Cardiac fibroblast (primary cell): ENCODE measurements around the gene TSR3.

Experiments
- DNase-seq, 2 donors: peaks; one replicate each; pipeline versions ENCODE4 v3.0.0 to v3.0.0-alpha.2; 2010; ENCODE audit warnings: low read depth in 2 of 2
- H3K4me3 ChIP-seq, 2 donors: replicated peaks in 1 of 2; 1 replicate in 1 of 2; 2 replicates in 1 of 2; pipeline ENCODE4 v1.5.1; 2011; ENCODE audit warnings: low read depth in 2 of 2, low read length in 2 of 2, mild to moderate bottlenecking in 2 of 2, moderate library complexity in 1 of 2
- CTCF ChIP-seq: IDR thresholded peaks from one replicate; pipeline ENCODE4 v1.5.1; 2011; ENCODE audit warnings: low read depth, mild to moderate bottlenecking, low read length, inconsistent platforms

TSR3 gene

DNA sequence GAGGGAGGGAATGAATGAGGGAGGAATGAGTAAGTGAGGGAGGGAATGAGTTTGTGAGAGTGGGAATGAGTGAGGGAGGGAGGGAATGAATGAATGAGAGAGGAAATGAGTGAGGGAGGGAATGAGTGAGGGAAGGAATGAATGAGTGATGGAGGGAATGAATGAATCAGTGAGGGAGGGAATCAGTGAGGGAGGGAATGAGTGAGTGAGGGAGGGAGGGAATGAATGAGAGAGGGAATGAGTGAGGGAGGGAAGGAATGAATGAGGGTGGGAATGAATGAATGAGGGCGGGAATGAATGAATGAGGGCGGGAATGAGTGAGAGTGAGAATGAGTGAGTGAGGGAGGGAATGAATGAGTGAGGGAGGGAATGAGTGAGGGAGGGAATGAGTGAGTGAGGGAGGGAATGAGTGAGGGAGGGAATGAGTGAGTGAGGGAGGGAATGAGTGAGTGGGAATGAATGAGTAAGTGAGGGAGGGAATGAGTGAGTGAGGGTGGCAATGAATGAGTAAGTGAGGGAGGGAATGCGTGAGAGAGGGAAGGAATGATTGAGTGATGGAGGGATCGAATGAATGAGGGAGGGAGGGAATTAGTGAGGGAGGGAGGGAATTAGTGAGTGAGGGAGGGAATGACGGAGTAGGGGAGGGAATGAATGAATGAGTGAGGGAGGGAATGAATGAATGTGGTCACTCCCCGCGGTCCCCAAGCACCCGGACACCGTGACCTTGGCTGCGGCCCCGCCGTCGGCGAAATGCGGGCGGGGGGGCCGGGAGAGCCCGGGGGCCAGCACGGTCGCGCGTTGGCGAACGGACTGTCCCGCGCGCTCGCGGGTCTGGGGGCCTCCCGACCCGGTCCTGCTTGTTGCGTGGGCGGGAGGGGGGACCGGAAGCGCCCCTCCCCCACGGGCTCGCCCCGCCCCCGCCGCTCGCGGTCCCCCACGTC is 43.4 kb downstream of the TSR3 start:
- no peak for TF ChIP-seq CTCF
- peak overlapping the region; percentile 55 to 74 for H3K4me3 ChIP-seq
- peak in 1 of 2 donors; percentile 53 for DNase-seq

- TF ChIP-seq CTCF = no peak
- no peak for DNase-seq
Observed at GRCh38 chr16:1306334-1306733, 45.3 kb downstream of the TSR3 start.

DNA sequence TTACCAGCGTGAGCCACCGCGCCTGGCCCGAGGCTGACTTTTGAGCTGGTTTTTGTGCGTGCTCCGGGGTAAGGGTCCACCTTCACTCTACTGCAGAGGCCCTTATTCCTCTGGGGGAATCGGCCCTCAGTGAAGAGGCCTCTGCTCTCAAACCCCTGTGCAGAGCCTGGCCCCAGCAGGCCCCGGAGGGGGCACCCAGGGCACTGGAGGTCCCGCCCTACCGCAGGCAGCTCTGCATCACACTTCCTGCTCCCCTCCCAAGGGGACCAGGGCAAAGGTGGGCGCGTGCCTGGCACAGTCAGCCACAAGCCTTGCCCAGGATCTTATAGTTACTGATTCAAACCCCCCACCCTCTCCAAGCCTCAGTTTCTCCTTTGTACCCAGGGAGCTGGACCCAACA is 45.9 kb downstream of the TSR3 start:
- no peak for TF ChIP-seq CTCF
- DNase-seq = no peak
- no peak overlapping the region for H3K4me3 ChIP-seq

More at GRCh38 chr16:1306334-1306733, 45.3 kb downstream of the TSR3 start:
- no peak overlapping the region for H3K4me3 ChIP-seq

GRCh38 chr16:1301562-1301961 is 50.1 kb downstream of the TSR3 start:
- no peak for DNase-seq
- TF ChIP-seq CTCF = no peak
- no peak overlapping the region for H3K4me3 ChIP-seq

GRCh38 chr16:1300664-1301476 is 50.8 kb downstream of the TSR3 start:
- H3K4me3 ChIP-seq = no peak overlapping the region
- peak; percentile 50 to 59 for DNase-seq

GRCh38 chr16:1299868-1300203 is 51.8 kb downstream of the TSR3 start:
- no peak for TF ChIP-seq CTCF
- DNase-seq = no peak

More at GRCh38 chr16:1300664-1301476, 50.8 kb downstream of the TSR3 start:
- TF ChIP-seq CTCF = peak; percentile 92

More at GRCh38 chr16:1299868-1300203, 51.8 kb downstream of the TSR3 start:
- no peak overlapping the region for H3K4me3 ChIP-seq
